Mesodermal cell (in vitro differentiated cells): Measurements from ENCODE around the gene PLBD2.
A peak's percentile ranks its signal among the peaks of the same experiment; 100 is the strongest.

Source experiments
- H3K27ac ChIP-seq: 2 replicates; pipeline ENCODE4 v1.7.0; 2013; ENCODE audit warnings: mild to moderate bottlenecking, low read depth, low read length, moderate library complexity; ENCODE audit not compliant: severe bottlenecking
- H3K36me3 ChIP-seq: 2 replicates; pipeline ENCODE4 v1.7.1; 2013; ENCODE audit warnings: mild to moderate bottlenecking, low read length, moderate library complexity; ENCODE audit not compliant: control insufficient read depth, insufficient read depth
- H3K4me1 ChIP-seq: one replicate; pipeline ENCODE4 v1.7.1; 2013; ENCODE audit warnings: mild to moderate bottlenecking, low read length; ENCODE audit not compliant: insufficient read depth, control insufficient read depth, poor library complexity, severe bottlenecking
- H3K4me3 ChIP-seq: 2 replicates; pipeline ENCODE4 v1.7.0; 2013; ENCODE audit warnings: low read length, control low read depth, mild to moderate bottlenecking; ENCODE audit not compliant: insufficient read depth, poor library complexity, severe bottlenecking; ENCODE audit errors: extremely low read depth
- H3K9me3 ChIP-seq: 2 replicates; pipeline ENCODE4 v1.7.1; 2013; ENCODE audit warnings: mild to moderate bottlenecking, low read length, moderate library complexity; ENCODE audit not compliant: control insufficient read depth
- WGBS, 2 experiments: methylation state at CpG; one replicate each; pipeline ENCODE4 v1.1.5; 2013; ENCODE audit warnings: missing lambda C conversion rate in 2 of 2; ENCODE audit not compliant: insufficient coverage in 2 of 2; 5-methylcytosine and 5-hydroxymethylcytosine counted together

Gene PLBD2

DNA sequence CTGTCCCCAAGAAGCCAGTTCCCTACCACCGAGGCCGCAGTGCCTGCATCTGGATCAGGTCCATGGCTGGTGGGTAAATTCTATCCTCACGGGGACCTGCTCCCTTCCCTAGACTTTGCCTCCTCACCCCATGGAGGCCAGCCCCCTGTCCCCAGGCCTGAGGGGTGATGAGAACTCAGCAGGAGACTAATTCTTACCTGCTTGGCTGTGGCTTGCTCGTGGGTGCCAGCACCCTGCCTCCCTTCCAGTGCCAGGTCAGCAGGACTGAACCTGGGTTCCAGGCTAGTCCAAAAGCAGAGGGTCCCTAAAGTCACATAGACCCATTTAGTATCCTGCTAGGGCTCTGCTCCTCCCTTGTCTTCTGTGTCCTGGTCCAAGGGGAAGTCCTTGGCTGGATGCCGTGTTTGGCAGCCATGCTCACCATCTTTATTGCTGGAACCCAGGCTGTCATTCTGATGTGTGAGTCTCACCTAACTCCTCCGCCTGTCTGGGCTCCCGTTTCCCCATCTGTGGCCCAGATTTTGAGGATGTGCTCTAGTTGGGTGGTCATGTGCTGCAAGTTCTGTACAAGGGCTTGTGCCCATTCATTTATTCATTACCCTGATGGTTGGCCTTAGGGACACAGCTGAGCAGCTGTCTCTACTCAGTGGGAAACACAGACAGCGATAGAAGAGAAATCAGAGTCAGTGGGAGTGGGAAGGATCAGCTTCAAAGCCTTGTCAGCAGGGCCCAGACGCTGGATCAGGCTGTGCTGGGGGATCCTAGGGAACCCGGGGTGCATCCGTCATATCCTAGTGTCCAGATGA is 949 bp downstream of the PLBD2 start:
- Histone ChIP-seq H3K4me3 (peak overlapping the region; percentile 82), H3K9me3 (no peaks in the 10 kb centered on the region), H3K36me3 (peaks cover 13% of the 10 kb centered on the region), H3K27ac (no peak overlapping the region), H3K4me1 (peaks cover 4% of the 10 kb centered on the region)
- WGBS, 2 experiments = 53 to 76% methylated on average over 10 of the region's 11 CpGs

DNA sequence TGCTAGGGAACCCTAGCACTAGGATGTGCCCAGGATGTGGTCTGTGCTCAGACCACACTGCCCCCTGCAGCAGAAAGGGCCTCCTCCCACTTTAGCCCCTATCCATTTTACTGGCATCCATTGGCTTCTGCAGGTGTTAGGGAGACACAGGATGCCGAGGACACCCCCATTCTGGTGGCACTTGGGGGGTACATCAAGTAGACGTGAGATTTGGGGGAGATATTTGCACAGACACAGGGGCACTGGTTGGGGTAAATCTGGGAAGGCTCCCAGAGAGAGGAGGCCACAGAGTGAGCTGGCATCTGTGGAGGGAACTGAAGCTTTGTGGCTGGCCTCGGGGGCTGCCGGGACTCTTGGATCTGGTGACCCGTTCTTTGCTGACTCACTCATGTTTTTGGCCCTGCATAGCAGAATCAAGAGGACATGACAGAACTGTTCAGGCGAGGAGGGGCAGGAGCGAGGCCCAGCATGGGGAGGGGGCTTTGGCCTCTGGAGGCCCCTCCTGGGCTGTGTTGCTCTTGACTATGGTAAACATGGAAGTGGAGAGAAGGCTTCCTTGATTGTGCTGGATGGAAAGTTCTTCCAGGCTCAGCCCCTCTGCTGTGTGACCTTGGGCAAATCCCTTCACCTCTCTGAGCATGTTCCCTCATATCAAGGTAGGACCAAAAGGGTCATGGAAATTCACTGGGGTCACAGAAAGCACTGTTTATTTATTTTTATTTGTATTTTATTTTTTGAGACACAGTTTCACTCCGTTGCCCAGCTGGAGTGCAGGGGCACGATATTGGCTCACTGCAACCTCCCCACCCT is 1.8 kb downstream of the PLBD2 start:
- H3K4me1 ChIP-seq = peaks cover 4% of the 10 kb centered on the region
- peaks cover 17% of the 10 kb centered on the region for H3K36me3 ChIP-seq
- H3K9me3 ChIP-seq = no peaks in the 10 kb centered on the region
- 87 to 90% methylated on average over 8 to 9 of the region's 9 CpGs for WGBS, 2 experiments
- no peak overlapping the region for H3K4me3 ChIP-seq
- H3K27ac ChIP-seq = no peak overlapping the region

DNA sequence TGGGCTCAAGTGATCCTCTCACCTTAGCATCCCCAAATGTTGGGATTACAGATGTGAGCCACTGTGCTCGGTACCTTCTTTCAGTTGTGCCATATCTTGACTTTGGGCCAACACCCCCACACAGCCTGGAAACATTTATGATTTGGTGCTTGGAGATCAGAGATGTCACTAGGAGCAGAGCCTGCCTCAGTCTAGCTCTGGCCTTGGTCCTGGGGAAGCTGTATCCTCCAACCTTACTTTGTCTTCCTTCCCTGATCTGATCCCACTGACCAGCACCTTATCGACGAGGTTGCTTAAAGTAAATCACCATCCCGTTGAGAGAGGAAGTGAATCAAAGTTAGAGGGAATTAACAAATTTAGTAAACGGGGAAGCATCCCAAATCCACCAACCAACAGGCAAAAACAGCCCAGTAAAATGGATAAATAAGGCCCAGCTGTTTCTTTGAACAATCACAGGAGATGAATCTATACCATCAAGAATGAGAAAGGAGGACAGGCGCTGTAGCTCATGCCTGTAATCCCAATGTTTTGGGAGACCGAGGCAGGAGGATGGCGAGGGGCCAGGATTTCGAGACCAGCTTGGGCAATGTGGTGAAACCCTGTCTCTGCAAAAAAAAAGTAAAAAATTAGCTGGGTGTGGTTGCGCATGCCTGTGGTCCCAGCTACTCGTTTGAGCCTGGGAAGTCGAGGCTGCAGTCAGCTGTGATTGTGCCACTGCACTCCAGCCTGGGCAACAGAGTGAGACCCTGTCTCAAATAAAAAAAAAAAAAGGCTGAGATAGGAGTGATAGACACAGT is 3.4 kb downstream of the PLBD2 start:
- no peak overlapping the region for H3K27ac ChIP-seq
- H3K36me3 ChIP-seq = peaks cover 17% of the 10 kb centered on the region
- H3K4me3 ChIP-seq = no peak overlapping the region
- H3K4me1 ChIP-seq = peaks cover 7% of the 10 kb centered on the region
- H3K9me3 ChIP-seq = no peaks in the 10 kb centered on the region
- WGBS, 2 experiments = 90 to 96% methylated on average over 7 to 8 of the region's 12 CpGs

DNA sequence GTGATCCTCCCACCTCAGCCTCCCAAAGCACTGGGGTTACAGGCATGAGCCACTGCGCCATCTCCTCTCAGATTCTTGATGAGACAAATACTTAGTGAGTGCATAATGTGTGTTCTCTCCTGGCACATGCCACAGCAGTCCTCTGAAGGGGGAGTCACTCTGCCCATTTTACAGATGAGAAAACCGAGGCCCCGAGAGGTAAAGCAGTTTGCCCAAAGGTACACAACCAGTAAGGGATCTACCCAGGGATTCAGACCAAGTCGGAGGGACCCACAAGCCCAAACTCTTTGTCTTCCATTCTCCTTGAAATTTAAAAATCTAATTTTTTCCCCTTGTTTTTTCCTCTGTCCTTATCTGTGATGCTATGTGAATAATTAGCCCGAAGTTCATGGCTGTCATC is 6.3 kb downstream of the PLBD2 start:
- Histone ChIP-seq H3K4me3 (no peak overlapping the region), H3K36me3 (peaks cover 23% of the 10 kb centered on the region), H3K4me1 (peaks cover 7% of the 10 kb centered on the region), H3K9me3 (no peaks in the 10 kb centered on the region), H3K27ac (no peak overlapping the region)
- 88 to 96% methylated on average over 2 to 4 of the region's 5 CpGs for WGBS, 2 experiments

DNA sequence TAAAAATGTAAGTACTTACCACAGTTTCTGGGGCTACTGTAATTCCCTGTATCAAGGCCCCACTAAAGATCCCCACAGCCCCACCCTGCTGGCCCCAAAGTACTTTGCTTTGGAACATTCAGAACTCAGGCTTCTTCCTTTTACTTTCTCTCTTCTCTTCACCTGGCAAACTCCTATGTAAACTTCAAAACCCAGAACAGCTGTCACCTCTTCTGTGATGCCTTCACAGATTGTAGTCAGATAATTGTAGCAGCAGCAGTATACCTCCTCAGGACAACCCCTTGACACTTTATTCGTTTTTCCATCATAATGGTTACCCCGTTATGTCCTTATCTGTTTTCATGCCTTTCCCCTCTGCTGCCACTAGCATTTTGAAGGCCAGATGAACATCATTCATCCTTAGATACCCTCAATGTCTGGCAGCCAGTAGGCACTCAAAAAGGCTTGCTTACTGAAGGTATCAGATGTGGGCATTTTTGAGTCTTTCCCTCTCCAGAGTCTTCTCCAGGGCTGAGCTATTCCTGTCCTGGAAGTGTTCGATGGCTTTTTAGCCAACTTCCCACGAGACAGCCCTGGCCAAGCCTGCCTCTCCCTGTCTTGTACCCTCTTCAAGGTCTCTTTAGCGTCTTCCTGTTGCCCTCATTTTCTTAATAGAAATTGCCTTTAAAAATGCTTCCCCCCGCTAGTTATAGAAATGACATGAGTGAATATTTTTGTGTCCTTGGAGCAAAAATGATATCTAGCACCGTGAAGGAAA is 7.4 kb downstream of the PLBD2 start:
- Histone ChIP-seq H3K36me3 (peaks cover 20% of the 10 kb centered on the region), H3K9me3 (no peaks in the 10 kb centered on the region), H3K27ac (no peak overlapping the region), H3K4me1 (peaks cover 3% of the 10 kb centered on the region), H3K4me3 (no peak overlapping the region)
- 86 to 90% methylated on average over 4 to 5 of the region's 7 CpGs for WGBS, 2 experiments

DNA sequence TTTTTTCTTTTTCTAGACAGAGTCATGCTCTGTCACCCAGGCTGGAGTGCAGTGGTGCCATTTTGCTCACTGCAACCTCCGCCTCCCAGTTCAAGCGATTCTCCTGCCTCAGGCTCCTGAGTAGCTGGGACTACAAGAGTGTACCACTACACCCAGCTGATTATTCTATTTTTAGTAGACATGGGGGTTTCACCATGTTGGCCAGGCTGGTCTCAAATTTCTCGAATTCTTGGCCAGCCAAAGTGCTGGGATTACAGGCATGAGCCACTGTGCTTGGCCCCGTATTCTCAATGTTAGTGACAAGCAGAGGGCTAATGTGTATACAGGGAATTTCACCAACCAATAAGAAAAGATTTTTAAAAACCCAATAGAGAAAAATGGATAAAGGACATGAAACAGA is 8.4 kb downstream of the PLBD2 start:
- H3K4me3 ChIP-seq = no peak overlapping the region
- H3K9me3 ChIP-seq = no peaks in the 10 kb centered on the region
- WGBS, 2 experiments = 43 to 92% methylated on average over 1 to 2 of the region's 4 CpGs

DNA sequence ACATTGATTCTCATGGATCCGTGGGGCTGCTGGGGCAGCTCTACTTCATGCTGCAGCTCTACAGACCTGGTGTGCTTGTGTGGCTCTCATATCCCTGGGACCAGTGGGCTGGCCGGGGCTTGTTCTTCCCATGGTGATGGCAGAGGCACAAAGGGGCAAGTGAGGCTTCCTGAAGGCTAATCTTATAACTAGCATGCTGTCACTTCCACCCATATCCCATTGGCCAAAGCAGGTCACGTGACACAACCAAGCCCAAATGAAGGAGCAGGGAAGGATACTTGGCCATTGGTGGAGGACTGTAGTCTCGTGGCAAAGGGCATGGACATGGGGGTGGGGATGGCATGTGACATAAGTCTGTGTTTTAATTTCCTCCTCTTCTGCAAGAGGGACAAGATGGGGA is 9.9 kb downstream of the PLBD2 start:
- Histone ChIP-seq H3K27ac (no peak overlapping the region), H3K4me3 (no peak overlapping the region)
- WGBS, 2 experiments = 86 to 92% methylated on average over 2 to 3 of the region's 4 CpGs

More for the DNA sequence above, 8.4 kb downstream of the PLBD2 start:
- Histone ChIP-seq H3K27ac (no peak overlapping the region), H3K4me1 (peaks cover 3% of the 10 kb centered on the region), H3K36me3 (peaks cover 17% of the 10 kb centered on the region)

DNA sequence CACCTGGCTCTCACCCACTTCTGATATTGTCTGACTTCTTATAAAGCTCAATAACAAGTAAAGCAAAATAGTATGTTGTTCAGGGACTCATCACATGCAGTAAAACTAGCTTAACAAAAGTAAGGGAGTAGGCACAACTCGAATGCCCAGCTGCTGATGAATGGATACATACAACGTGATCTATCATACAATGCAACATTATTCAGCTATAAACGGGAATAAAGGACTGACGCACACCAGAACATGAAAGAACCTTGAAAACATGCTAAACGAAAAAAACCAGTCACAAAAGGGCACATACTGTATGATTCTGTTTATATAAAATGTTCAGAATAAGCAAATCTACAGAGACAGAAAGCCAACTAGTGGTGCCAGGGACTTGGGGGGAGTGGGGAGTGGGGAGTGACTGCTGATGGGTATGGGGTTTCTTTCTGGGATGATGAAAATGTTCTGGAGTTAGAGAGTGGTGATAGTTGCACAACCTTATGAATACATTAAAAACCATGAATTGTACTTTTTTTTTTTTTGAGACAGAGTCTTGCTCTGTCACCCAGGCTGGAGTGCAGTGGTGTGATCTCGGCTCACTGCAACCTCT is 11.1 kb downstream of the PLBD2 start:
- Histone ChIP-seq H3K27ac (no peak overlapping the region), H3K4me1 (peaks cover 3% of the 10 kb centered on the region), H3K36me3 (peaks cover 25% of the 10 kb centered on the region), H3K9me3 (no peaks in the 10 kb centered on the region), H3K4me3 (no peak overlapping the region)
- 80 to 90% methylated on average over 1 of the region's 6 CpGs for WGBS, 2 experiments

More for the DNA sequence above, 9.9 kb downstream of the PLBD2 start:
- Histone ChIP-seq H3K36me3 (peaks cover 25% of the 10 kb centered on the region), H3K9me3 (no peaks in the 10 kb centered on the region), H3K4me1 (peaks cover 3% of the 10 kb centered on the region)

DNA sequence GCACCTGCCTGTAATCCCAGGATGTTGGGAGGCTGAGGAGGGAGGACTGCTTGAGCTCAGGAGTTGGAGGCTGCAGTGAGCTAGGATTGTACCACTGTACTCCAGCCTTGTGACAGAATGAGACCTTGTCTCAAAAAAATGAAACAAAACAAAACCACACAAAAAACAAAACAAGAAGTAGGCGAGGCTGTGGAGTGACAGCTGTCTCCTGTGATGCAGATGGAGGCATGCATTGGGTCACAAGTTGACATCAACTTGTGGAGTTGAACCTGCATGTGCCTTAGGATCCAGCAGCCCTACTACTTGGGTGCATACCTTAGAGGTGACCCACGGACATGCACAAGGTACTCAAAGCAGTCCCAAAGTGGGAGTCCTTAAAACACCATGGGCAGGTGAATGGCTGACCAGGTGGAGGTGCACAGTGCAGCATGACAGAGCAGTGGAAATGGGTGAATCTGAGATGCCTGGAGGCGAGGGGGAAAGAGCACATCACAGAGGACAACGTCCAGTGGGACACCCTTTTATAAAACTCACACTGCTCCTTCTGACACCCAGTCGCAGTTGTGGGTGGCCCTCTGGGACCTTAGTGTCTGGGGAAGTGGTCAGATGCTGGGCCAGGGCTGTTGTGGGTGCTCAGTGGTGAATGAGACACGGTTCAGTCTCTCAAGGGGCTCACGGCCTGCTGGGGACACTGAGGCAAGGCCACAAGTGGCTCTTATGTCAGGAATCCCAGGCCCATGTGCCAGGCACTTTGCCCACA is 12.7 kb downstream of the PLBD2 start:
- Histone ChIP-seq H3K9me3 (no peaks in the 10 kb centered on the region), H3K4me3 (no peak overlapping the region), H3K4me1 (peaks cover 3% of the 10 kb centered on the region), H3K27ac (no peak overlapping the region), H3K36me3 (peaks cover 34% of the 10 kb centered on the region)
- 82 to 91% methylated on average over 4 to 6 of the region's 7 CpGs for WGBS, 2 experiments
